ENCODE measurements around the gene IL19. TPM values are rescaled to one million over a fixed set of nuclear protein-coding genes. Genes with fewer than 3 reads are reported as not detected.

Gene IL19
- total and polyA plus RNA-seq, 4 donors: not detected

GRCh38 chr1:206721454-206721853, 49.1 kb upstream of the IL19 start (continued):
- TF ChIP-seq ATF3 (IDR thresholded peaks at IDR 0.05): peak; percentile 40

GRCh38 chr1:206722751-206723461, 47.7 kb upstream of the IL19 start:
- H3K27ac ChIP-seq (ENCODE audit: low read depth in 1 of 2, low read length in 2 of 2): peak overlapping the region; percentile 87 to 96
- H3K27me3 ChIP-seq (ENCODE audit: control insufficient read depth in 4 of 4, insufficient read depth in 4 of 4, low read length in 3 of 4): no peaks in the 10 kb centered on the region
- TF ChIP-seq ATF3 (IDR thresholded peaks at IDR 0.05) (no peak), TAF1 (conservative IDR thresholded peaks at IDR 0.05) (no peak), EGR1 (IDR thresholded peaks at IDR 0.05; ENCODE audit: low read depth in 2 of 2) (no peak), JUND (IDR thresholded peaks at IDR 0.05) (no peak)
- no peak overlapping the region for H3K9ac ChIP-seq (ENCODE audit: low read depth in 1 of 2, low read length in 2 of 2)
- no peaks in the 10 kb centered on the region for H3K36me3 ChIP-seq (ENCODE audit: control insufficient read depth in 4 of 4, insufficient read depth in 3 of 4, low read depth in 1 of 4, low read length in 3 of 4)
- no peaks in the 10 kb centered on the region for H3K9me3 ChIP-seq (ENCODE audit: control insufficient read depth in 4 of 4, low read length in 3 of 4)
- peaks cover 17 to 52% (median 38%) of the 10 kb centered on the region in 4 donors for H3K4me1 ChIP-seq (ENCODE audit: control insufficient read depth in 4 of 4, insufficient read depth in 4 of 4, low read length in 3 of 4)
- no peak for DNase-seq (ENCODE audit: low spot score)
- WGBS: 88% methylated on average over 17 of the region's 17 CpGs
- H3K4me3 ChIP-seq (ENCODE audit: low read depth in 1 of 3, low read length in 3 of 3): no peak overlapping the region

GRCh38 chr1:206723462-206723804, 47.1 kb upstream of the IL19 start:
- Histone ChIP-seq H3K36me3 (ENCODE audit: control insufficient read depth in 4 of 4, insufficient read depth in 3 of 4, low read depth in 1 of 4, low read length in 3 of 4) (no peaks in the 10 kb centered on the region), H3K9me3 (ENCODE audit: control insufficient read depth in 4 of 4, low read length in 3 of 4) (no peaks in the 10 kb centered on the region), H3K4me3 (ENCODE audit: low read depth in 1 of 3, low read length in 3 of 3) (no peak overlapping the region), H3K27me3 (ENCODE audit: control insufficient read depth in 4 of 4, insufficient read depth in 4 of 4, low read length in 3 of 4) (no peaks in the 10 kb centered on the region), H3K27ac (ENCODE audit: low read depth in 1 of 2, low read length in 2 of 2) (peak overlapping the region; percentile 87 to 96), H3K9ac (ENCODE audit: low read depth in 1 of 2, low read length in 2 of 2) (no peak overlapping the region), H3K4me1 (ENCODE audit: control insufficient read depth in 4 of 4, insufficient read depth in 4 of 4, low read length in 3 of 4) (peaks cover 17 to 52% (median 38%) of the 10 kb centered on the region in 4 donors)
- WGBS: 68% methylated on average over 4 of the region's 4 CpGs
- TF ChIP-seq ATF3 (IDR thresholded peaks at IDR 0.05): no peak
- TF ChIP-seq RAD21 (IDR thresholded peaks at IDR 0.05): no peak
- no peak for TF ChIP-seq SP1 (IDR thresholded peaks at IDR 0.05)
- no peak for TF ChIP-seq HNF4G (IDR thresholded peaks at IDR 0.05)
- DNase-seq (ENCODE audit: low spot score): no peak

- H3K9me3 ChIP-seq (ENCODE audit: control insufficient read depth in 4 of 4, low read length in 3 of 4): no peaks in the 10 kb centered on the region
- H3K4me3 ChIP-seq (ENCODE audit: low read depth in 1 of 3, low read length in 3 of 3): no peak overlapping the region
- H3K27me3 ChIP-seq (ENCODE audit: control insufficient read depth in 4 of 4, insufficient read depth in 4 of 4, low read length in 3 of 4): no peaks in the 10 kb centered on the region
- no peak for DNase-seq (ENCODE audit: low spot score)
- H3K36me3 ChIP-seq (ENCODE audit: control insufficient read depth in 4 of 4, insufficient read depth in 3 of 4, low read depth in 1 of 4, low read length in 3 of 4): peaks cover 0 to 2% (median under 1%) of the 10 kb centered on the region in 4 donors
- 49% methylated on average over 12 of the region's 12 CpGs for WGBS
- H3K27ac ChIP-seq (ENCODE audit: low read depth in 1 of 2, low read length in 2 of 2): peak overlapping the region; percentile 87 to 96
- H3K9ac ChIP-seq (ENCODE audit: low read depth in 1 of 2, low read length in 2 of 2): no peak overlapping the region
- H3K4me1 ChIP-seq (ENCODE audit: control insufficient read depth in 4 of 4, insufficient read depth in 4 of 4, low read length in 3 of 4): peaks cover 17 to 52% (median 38%) of the 10 kb centered on the region in 4 donors
- TF ChIP-seq HNF4G (IDR thresholded peaks at IDR 0.05) (no peak), JUND (IDR thresholded peaks at IDR 0.05) (peak; percentile 95 to 97), ATF3 (IDR thresholded peaks at IDR 0.05) (peak; percentile 92), EGR1 (IDR thresholded peaks at IDR 0.05; ENCODE audit: low read depth in 2 of 2) (peak in 1 of 2 donors; percentile 49), REST (IDR thresholded peaks at IDR 0.05) (peak; percentile 68), SP1 (IDR thresholded peaks at IDR 0.05) (peak; percentile 83), RAD21 (IDR thresholded peaks at IDR 0.05) (peak; percentile 41 to 55), YY1 (IDR thresholded peaks at IDR 0.05) (peak; percentile 76), MAX (IDR thresholded peaks at IDR 0.05) (peak; percentile 77), RXRA (IDR thresholded peaks at IDR 0.05) (peak; percentile 83 to 93), HNF4A (conservative IDR thresholded peaks at IDR 0.05) (peak; percentile 69 to 80), TAF1 (conservative IDR thresholded peaks at IDR 0.05) (no peak), NR2F2 (IDR thresholded peaks at IDR 0.05) (no peak), GABPA (IDR thresholded peaks at IDR 0.05 in 1 of 2, conservative IDR thresholded peaks at IDR 0.05 in 1 of 2) (peak in 1 of 2 donors; percentile 30), ZBTB33 (IDR thresholded peaks at IDR 0.05) (peak; percentile 62)
Observed at GRCh38 chr1:206723805-206724472, 46.6 kb upstream of the IL19 start.

Measured in liver (tissue), 9 donors.